GM12878 (cell line): Measurements from ENCODE around the gene HCN1.

ENCODE experiments used
- CHD2 ChIP-seq: IDR thresholded peaks from 2 replicates; pipeline ENCODE4 v1.6.1; 2011; ENCODE audit warnings: low read depth, low read length, improper control_type of control experiment, borderline replicate concordance
- CREB1 ChIP-seq: IDR thresholded peaks from 2 replicates; pipeline ENCODE4 v1.6.1; 2012; ENCODE audit warnings: low read depth, mild to moderate bottlenecking, inconsistent platforms
- ETV6 ChIP-seq, 2 experiments: fragments of 450-650 bp in 1 of 2; IDR thresholded peaks in 1 of 2; conservative IDR thresholded peaks in 1 of 2; 2 replicates each; pipeline ENCODE4 v1.6.1; 2014; ENCODE audit warnings: antibody characterized with exemption in 1 of 2, borderline replicate concordance in 1 of 2, low read depth in 1 of 2, mild to moderate bottlenecking in 1 of 2, moderate library complexity in 1 of 2
- FOXK2 ChIP-seq: fragments of 450-650 bp; IDR thresholded peaks from 2 replicates; pipeline ENCODE4 v1.6.1; 2017; ENCODE audit warnings: mild to moderate bottlenecking, moderate library complexity
- HCFC1 ChIP-seq: fragments of 150-350 bp; IDR thresholded peaks from 2 replicates; pipeline ENCODE4 v1.6.1; 2014; ENCODE audit warnings: low read length
- MYC ChIP-seq: IDR thresholded peaks from 2 replicates; pipeline ENCODE4 v1.6.1; 2011; ENCODE audit warnings: mild to moderate bottlenecking, low read length, moderate library complexity, inconsistent platforms; ENCODE audit not compliant: insufficient read depth, insufficient replicate concordance, insufficient read length, severe bottlenecking
- NFYA ChIP-seq: IDR thresholded peaks from 2 replicates; pipeline ENCODE4 v1.6.1; 2011; ENCODE audit warnings: low read depth, mild to moderate bottlenecking, low read length, improper control_type of control experiment, borderline replicate concordance
- PAX8 ChIP-seq: fragments of 450-650 bp; IDR thresholded peaks from 2 replicates; pipeline ENCODE4 v1.6.1; 2017; ENCODE audit warnings: mild to moderate bottlenecking, moderate library complexity
- TAF1 ChIP-seq: IDR thresholded peaks from 2 replicates; pipeline ENCODE4 v1.6.1; 2011; ENCODE audit warnings: mild to moderate bottlenecking, low read depth, low read length, borderline replicate concordance
- YBX1 ChIP-seq: fragments of 450-650 bp; IDR thresholded peaks from 2 replicates; pipeline ENCODE4 v1.6.1; 2016; ENCODE audit warnings: antibody characterized with exemption
- TF ChIP-seq, protein P1 (sequence below), 3 experiments: IDR thresholded peaks in 2 of 3; conservative IDR thresholded peaks in 1 of 3; 2 replicates each; pipeline ENCODE4 v1.5.1; 2011; ENCODE audit warnings: low read depth in 3 of 3, low read length in 3 of 3, mild to moderate bottlenecking in 3 of 3, control low read depth in 2 of 3, moderate library complexity in 2 of 3, inconsistent platforms in 1 of 3, mixed read lengths in 1 of 3; ENCODE audit not compliant: control insufficient read depth in 2 of 3, insufficient read depth in 1 of 3; ENCODE audit errors: extremely low read depth in 1 of 3
- TF ChIP-seq, protein P2 (sequence below): IDR thresholded peaks from 2 replicates; pipeline ENCODE4 v1.6.1; 2012; ENCODE audit warnings: mild to moderate bottlenecking, low read depth, low read length
- TF ChIP-seq, protein P3 (sequence below): fragments of 450-650 bp; IDR thresholded peaks from 2 replicates; pipeline ENCODE4 v1.6.1; 2017; ENCODE audit warnings: mild to moderate bottlenecking

DNA sequence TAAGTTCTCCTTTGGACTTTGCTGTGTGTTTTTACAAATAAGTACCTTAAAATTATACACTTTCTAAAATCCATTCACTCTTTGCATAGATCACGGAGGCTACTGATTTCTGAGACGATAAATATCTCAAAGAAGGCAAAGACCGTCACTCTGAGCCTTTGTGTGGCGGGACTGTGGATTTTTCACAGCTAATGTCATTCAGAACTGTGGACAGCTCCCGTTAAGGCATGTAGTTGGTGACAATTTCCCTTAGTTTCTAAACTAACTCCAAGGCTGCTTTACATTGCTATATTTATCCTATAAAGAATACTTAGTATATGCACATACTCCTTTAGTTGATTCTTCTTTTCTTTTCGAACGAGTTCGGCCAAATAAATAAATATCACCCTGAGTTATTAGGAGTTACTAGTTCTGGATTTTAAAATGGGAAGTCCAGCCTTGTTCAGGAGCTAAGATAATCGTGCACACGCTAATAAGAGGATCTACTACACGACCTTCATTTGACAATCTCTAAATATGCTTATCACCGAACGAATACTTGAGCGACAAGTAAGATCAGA is 1.8 kb downstream of the HCN1 start:
- TF ChIP-seq CREB1 = no peak
- no peak for TF ChIP-seq MYC
- no peak for TF ChIP-seq ETV6 (conservative IDR thresholded peaks at IDR 0.05 in 1 of 2, IDR thresholded peaks at IDR 0.05 in 1 of 2; ENCODE audit: borderline replicate concordance in 1 of 2, low read depth in 1 of 2)
- no peak for TF ChIP-seq PAX8
- TF ChIP-seq HCFC1 = no peak
- TF ChIP-seq, protein P1, sequence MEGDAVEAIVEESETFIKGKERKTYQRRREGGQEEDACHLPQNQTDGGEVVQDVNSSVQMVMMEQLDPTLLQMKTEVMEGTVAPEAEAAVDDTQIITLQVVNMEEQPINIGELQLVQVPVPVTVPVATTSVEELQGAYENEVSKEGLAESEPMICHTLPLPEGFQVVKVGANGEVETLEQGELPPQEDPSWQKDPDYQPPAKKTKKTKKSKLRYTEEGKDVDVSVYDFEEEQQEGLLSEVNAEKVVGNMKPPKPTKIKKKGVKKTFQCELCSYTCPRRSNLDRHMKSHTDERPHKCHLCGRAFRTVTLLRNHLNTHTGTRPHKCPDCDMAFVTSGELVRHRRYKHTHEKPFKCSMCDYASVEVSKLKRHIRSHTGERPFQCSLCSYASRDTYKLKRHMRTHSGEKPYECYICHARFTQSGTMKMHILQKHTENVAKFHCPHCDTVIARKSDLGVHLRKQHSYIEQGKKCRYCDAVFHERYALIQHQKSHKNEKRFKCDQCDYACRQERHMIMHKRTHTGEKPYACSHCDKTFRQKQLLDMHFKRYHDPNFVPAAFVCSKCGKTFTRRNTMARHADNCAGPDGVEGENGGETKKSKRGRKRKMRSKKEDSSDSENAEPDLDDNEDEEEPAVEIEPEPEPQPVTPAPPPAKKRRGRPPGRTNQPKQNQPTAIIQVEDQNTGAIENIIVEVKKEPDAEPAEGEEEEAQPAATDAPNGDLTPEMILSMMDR (IDR thresholded peaks at IDR 0.05 in 2 of 3, conservative IDR thresholded peaks at IDR 0.05 in 1 of 3; ENCODE audit: control insufficient read depth in 2 of 3, extremely low read depth in 1 of 3, insufficient read depth in 1 of 3, low read depth in 3 of 3, low read length in 3 of 3) = no peak
- TF ChIP-seq, protein P2, sequence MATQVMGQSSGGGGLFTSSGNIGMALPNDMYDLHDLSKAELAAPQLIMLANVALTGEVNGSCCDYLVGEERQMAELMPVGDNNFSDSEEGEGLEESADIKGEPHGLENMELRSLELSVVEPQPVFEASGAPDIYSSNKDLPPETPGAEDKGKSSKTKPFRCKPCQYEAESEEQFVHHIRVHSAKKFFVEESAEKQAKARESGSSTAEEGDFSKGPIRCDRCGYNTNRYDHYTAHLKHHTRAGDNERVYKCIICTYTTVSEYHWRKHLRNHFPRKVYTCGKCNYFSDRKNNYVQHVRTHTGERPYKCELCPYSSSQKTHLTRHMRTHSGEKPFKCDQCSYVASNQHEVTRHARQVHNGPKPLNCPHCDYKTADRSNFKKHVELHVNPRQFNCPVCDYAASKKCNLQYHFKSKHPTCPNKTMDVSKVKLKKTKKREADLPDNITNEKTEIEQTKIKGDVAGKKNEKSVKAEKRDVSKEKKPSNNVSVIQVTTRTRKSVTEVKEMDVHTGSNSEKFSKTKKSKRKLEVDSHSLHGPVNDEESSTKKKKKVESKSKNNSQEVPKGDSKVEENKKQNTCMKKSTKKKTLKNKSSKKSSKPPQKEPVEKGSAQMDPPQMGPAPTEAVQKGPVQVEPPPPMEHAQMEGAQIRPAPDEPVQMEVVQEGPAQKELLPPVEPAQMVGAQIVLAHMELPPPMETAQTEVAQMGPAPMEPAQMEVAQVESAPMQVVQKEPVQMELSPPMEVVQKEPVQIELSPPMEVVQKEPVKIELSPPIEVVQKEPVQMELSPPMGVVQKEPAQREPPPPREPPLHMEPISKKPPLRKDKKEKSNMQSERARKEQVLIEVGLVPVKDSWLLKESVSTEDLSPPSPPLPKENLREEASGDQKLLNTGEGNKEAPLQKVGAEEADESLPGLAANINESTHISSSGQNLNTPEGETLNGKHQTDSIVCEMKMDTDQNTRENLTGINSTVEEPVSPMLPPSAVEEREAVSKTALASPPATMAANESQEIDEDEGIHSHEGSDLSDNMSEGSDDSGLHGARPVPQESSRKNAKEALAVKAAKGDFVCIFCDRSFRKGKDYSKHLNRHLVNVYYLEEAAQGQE = peak; percentile 72; the same call in 1 of the 2 replicates
- no peak for TF ChIP-seq TAF1
- no peak for TF ChIP-seq FOXK2
- no peak for TF ChIP-seq YBX1
- TF ChIP-seq CHD2 = no peak
- no peak for TF ChIP-seq NFYA
- TF ChIP-seq, protein P3, sequence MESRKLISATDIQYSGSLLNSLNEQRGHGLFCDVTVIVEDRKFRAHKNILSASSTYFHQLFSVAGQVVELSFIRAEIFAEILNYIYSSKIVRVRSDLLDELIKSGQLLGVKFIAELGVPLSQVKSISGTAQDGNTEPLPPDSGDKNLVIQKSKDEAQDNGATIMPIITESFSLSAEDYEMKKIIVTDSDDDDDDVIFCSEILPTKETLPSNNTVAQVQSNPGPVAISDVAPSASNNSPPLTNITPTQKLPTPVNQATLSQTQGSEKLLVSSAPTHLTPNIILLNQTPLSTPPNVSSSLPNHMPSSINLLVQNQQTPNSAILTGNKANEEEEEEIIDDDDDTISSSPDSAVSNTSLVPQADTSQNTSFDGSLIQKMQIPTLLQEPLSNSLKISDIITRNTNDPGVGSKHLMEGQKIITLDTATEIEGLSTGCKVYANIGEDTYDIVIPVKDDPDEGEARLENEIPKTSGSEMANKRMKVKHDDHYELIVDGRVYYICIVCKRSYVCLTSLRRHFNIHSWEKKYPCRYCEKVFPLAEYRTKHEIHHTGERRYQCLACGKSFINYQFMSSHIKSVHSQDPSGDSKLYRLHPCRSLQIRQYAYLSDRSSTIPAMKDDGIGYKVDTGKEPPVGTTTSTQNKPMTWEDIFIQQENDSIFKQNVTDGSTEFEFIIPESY = no peak
